MM.1S (cell line): ENCODE measurements around the gene TCF12.

ENCODE experiments used
- CTCF ChIP-seq: fragments of 300-600 bp; sonication (generic); IDR thresholded peaks from 2 replicates; pipeline ENCODE4 v1.5.1; 2016; ENCODE audit warnings: antibody characterized with exemption, low read length, mixed read lengths
- EZH2 ChIP-seq: fragments of 300-600 bp; sonication (generic); optimal IDR thresholded peaks from 2 replicates; pipeline ENCODE3; 2017; ENCODE audit warnings: low read depth, mild to moderate bottlenecking, antibody characterized with exemption, low read length, mixed read lengths

DNA sequence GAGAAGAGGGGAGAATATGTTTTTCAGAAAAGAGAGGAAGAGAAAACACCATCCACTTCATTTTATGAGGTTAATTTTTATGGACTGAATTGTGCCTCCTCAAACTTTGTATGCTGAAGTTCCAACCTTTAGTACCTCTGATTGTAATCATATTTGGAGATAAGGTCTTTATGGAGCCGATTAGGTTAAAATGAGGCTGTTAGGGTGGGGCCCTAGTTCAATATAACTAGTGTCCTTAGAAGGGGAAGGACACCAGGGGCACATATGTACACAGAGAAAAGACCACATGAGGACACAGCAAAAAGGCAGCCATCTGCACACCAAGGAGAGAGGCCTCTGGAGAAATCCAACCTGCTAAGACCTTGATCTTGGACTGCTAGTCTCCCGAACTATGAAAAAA lies 38.9 kb upstream of the TCF12 start:
- TF ChIP-seq CTCF, result no peak
- TF ChIP-seq EZH2, result no peak
